Measurements from ENCODE around the gene AMH.

GRCh38 chr19:2242092-2242537 lies 7.0 kb upstream of the AMH start:
- no peak for TF ChIP-seq CTCF (conservative IDR thresholded peaks at IDR 0.05; ENCODE audit: low read length)
- no peak for TF ChIP-seq EZH2phosphoT487 (IDR thresholded peaks at IDR 0.05; ENCODE audit: borderline replicate concordance)

Data from Loucy (cell line).